Neural cell (in vitro differentiated cells): ENCODE data around the gene ITGBL1. TPM values are rescaled to one million over a fixed set of nuclear protein-coding genes. Genes with fewer than 3 reads are reported as not detected.

Experiments used
- H2AFZ ChIP-seq: fragments of 200-600, 300-800 bp; sonication (generic), shearing (Covaris generic); 2 replicates; pipeline ENCODE4 v1.6.0; 2014; ENCODE audit warnings: low read depth, mild to moderate bottlenecking, antibody characterized with exemption, low read length, moderate library complexity
- H3F3A ChIP-seq: fragments of 200-600 bp; shearing (Covaris generic); 2 replicates; pipeline ENCODE4 v1.6.1; 2016; ENCODE audit warnings: mild to moderate bottlenecking, moderate library complexity, mixed read lengths, antibody characterized with exemption, low read length; ENCODE audit not compliant: insufficient read depth, poor library complexity, severe bottlenecking
- H3K27ac ChIP-seq: fragments of 200-600, 300-800 bp; sonication (generic), shearing (Covaris generic); 2 replicates; pipeline ENCODE4 v1.5.1; 2014; ENCODE audit warnings: mild to moderate bottlenecking, low read length, moderate library complexity
- H3K27me3 ChIP-seq: fragments of 300-800, 200-600 bp; sonication (generic), shearing (Covaris generic); 2 replicates; pipeline ENCODE4 v1.6.0; 2014; ENCODE audit warnings: mild to moderate bottlenecking, low read depth, low read length, moderate library complexity; ENCODE audit not compliant: insufficient read depth
- H3K36me3 ChIP-seq: fragments of 300-800, 200-600 bp; sonication (generic), shearing (Covaris generic); 2 replicates; pipeline ENCODE4 v1.5.1; 2014; ENCODE audit warnings: mild to moderate bottlenecking, antibody characterized with exemption, low read length, moderate library complexity; ENCODE audit not compliant: insufficient read depth
- H3K4me2 ChIP-seq: fragments of 300-800, 200-600 bp; sonication (generic), shearing (Covaris generic); 2 replicates; pipeline ENCODE4 v1.6.0; 2014; ENCODE audit warnings: mild to moderate bottlenecking, low read length
- H3K4me3 ChIP-seq: fragments of 300-800, 200-600 bp; sonication (generic), shearing (Covaris generic); 2 replicates; pipeline ENCODE4 v1.5.1; 2014; ENCODE audit warnings: mild to moderate bottlenecking, low read length, moderate library complexity
- H3K79me2 ChIP-seq: fragments of 200-600 bp; shearing (Covaris generic); replicated peaks from 2 replicates; pipeline ENCODE4 v1.6.0; 2014; ENCODE audit warnings: mild to moderate bottlenecking, low read length, moderate library complexity; ENCODE audit not compliant: insufficient read depth
- H3K9ac ChIP-seq: fragments of 300-800, 200-600 bp; sonication (generic), shearing (Covaris generic); 2 replicates; pipeline ENCODE4 v1.6.1; 2016; ENCODE audit warnings: mild to moderate bottlenecking, low read length, mixed read lengths
- H3K9me2 ChIP-seq: fragments of 200-600 bp; shearing (Covaris generic); 2 replicates; pipeline ENCODE4 v1.6.1; 2016; ENCODE audit warnings: mild to moderate bottlenecking, low read length, mixed read lengths; ENCODE audit not compliant: insufficient read depth
- H3K9me3 ChIP-seq: fragments of 200-600, 300-800 bp; sonication (generic), shearing (Covaris generic); 2 replicates; pipeline ENCODE4 v1.6.1; 2016; ENCODE audit warnings: mild to moderate bottlenecking, mixed run types, low read length, moderate library complexity, mixed read lengths
- H4K20me1 ChIP-seq: fragments of 200-600 bp; shearing (Covaris generic); 2 replicates; pipeline ENCODE4 v1.6.1; 2016; ENCODE audit warnings: mild to moderate bottlenecking, mixed run types; ENCODE audit not compliant: insufficient read depth
- EP300 ChIP-seq: fragments of 450-650 bp; conservative IDR thresholded peaks from 2 replicates; pipeline ENCODE4 v1.6.1; 2014; ENCODE audit warnings: antibody characterized with exemption, mild to moderate bottlenecking, moderate library complexity; ENCODE audit not compliant: poor library complexity, severe bottlenecking
- EZH2 ChIP-seq: fragments of 200-600, 300-800 bp; shearing (Covaris generic), sonication (generic); IDR thresholded peaks from 2 replicates; pipeline ENCODE4 v1.6.1; 2014; ENCODE audit warnings: antibody characterized with exemption, low read length, borderline replicate concordance, mild to moderate bottlenecking; ENCODE audit not compliant: insufficient read depth, poor library complexity, severe bottlenecking
- MXI1 ChIP-seq: fragments of 450-650 bp; conservative IDR thresholded peaks from 2 replicates; pipeline ENCODE4 v1.6.1; 2014; ENCODE audit warnings: antibody characterized with exemption, mild to moderate bottlenecking; ENCODE audit not compliant: poor library complexity, severe bottlenecking
- POLR2AphosphoS5 ChIP-seq: IDR thresholded peaks from 2 replicates; pipeline ENCODE4 v1.6.1; 2012
- RAD21 ChIP-seq: fragments of 450-650 bp; conservative IDR thresholded peaks from 2 replicates; pipeline ENCODE4 v1.6.1; 2014; ENCODE audit warnings: antibody characterized with exemption, mild to moderate bottlenecking, moderate library complexity
- SMC3 ChIP-seq: fragments of 450-650 bp; conservative IDR thresholded peaks from 2 replicates; pipeline ENCODE4 v1.6.1; 2014; ENCODE audit warnings: antibody characterized with exemption, mild to moderate bottlenecking, moderate library complexity; ENCODE audit not compliant: poor library complexity
- TAF1 ChIP-seq: IDR thresholded peaks from 2 replicates; pipeline ENCODE4 v1.6.1; 2012; ENCODE audit warnings: low read depth
- polyA plus RNA-seq: library from polyadenylated mRNA; depleted of rRNA; stranded (reverse); fragments of >200 nt; gene quantifications from 2 replicates; pipeline ENCODE4 v1.2.3, GENCODE V29; 2014
- TF ChIP-seq, protein P1 (sequence below): fragments of 450-650 bp; IDR thresholded peaks from 2 replicates; pipeline ENCODE4 v1.5.1; 2014; ENCODE audit warnings: antibody characterized with exemption, mild to moderate bottlenecking, moderate library complexity; ENCODE audit not compliant: poor library complexity, severe bottlenecking
- TF ChIP-seq, protein P2 (sequence below): IDR thresholded peaks from 2 replicates; pipeline ENCODE4 v1.6.1; 2012; ENCODE audit warnings: borderline replicate concordance

ITGBL1 gene
- polyA plus RNA-seq, 1 donor from 2014 or later = 0.46 TPM

DNA sequence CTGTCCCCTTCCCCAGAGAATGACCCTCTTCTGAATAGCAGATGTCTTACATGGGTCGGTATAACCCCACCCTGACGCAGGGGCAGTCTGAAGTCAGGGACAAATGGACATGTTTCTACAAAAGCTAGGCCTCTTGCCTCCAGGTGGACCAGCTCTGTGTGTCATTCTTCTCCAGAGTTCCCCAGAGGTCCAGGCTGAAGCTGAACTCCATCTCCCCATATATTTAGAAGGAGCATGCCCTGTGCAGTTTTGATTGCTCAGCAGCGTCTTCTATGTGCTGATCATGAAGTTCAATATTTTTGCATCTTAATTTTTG is 27.4 kb upstream of the ITGBL1 start:
- H3K36me3 ChIP-seq = no peaks in the 10 kb centered on the region
- H3K9ac ChIP-seq = no peak overlapping the region
- H3K79me2 ChIP-seq = no peaks in the 10 kb centered on the region
- no peak overlapping the region for H2AFZ ChIP-seq
- no peaks in the 10 kb centered on the region for H3F3A ChIP-seq
- no peak overlapping the region for H3K4me3 ChIP-seq
- no peak overlapping the region for H3K4me2 ChIP-seq
- H4K20me1 ChIP-seq = no peaks in the 10 kb centered on the region
- H3K9me3 ChIP-seq = no peaks in the 10 kb centered on the region
- H3K27me3 ChIP-seq = no peaks in the 10 kb centered on the region
- TF ChIP-seq POLR2AphosphoS5 (no peak), RAD21 (no peak), EZH2 (no peak), SMC3 (no peak), EP300 (no peak), MXI1 (no peak), TAF1 (no peak)
- TF ChIP-seq, protein P1, sequence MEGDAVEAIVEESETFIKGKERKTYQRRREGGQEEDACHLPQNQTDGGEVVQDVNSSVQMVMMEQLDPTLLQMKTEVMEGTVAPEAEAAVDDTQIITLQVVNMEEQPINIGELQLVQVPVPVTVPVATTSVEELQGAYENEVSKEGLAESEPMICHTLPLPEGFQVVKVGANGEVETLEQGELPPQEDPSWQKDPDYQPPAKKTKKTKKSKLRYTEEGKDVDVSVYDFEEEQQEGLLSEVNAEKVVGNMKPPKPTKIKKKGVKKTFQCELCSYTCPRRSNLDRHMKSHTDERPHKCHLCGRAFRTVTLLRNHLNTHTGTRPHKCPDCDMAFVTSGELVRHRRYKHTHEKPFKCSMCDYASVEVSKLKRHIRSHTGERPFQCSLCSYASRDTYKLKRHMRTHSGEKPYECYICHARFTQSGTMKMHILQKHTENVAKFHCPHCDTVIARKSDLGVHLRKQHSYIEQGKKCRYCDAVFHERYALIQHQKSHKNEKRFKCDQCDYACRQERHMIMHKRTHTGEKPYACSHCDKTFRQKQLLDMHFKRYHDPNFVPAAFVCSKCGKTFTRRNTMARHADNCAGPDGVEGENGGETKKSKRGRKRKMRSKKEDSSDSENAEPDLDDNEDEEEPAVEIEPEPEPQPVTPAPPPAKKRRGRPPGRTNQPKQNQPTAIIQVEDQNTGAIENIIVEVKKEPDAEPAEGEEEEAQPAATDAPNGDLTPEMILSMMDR = no peak
- TF ChIP-seq, protein P2, sequence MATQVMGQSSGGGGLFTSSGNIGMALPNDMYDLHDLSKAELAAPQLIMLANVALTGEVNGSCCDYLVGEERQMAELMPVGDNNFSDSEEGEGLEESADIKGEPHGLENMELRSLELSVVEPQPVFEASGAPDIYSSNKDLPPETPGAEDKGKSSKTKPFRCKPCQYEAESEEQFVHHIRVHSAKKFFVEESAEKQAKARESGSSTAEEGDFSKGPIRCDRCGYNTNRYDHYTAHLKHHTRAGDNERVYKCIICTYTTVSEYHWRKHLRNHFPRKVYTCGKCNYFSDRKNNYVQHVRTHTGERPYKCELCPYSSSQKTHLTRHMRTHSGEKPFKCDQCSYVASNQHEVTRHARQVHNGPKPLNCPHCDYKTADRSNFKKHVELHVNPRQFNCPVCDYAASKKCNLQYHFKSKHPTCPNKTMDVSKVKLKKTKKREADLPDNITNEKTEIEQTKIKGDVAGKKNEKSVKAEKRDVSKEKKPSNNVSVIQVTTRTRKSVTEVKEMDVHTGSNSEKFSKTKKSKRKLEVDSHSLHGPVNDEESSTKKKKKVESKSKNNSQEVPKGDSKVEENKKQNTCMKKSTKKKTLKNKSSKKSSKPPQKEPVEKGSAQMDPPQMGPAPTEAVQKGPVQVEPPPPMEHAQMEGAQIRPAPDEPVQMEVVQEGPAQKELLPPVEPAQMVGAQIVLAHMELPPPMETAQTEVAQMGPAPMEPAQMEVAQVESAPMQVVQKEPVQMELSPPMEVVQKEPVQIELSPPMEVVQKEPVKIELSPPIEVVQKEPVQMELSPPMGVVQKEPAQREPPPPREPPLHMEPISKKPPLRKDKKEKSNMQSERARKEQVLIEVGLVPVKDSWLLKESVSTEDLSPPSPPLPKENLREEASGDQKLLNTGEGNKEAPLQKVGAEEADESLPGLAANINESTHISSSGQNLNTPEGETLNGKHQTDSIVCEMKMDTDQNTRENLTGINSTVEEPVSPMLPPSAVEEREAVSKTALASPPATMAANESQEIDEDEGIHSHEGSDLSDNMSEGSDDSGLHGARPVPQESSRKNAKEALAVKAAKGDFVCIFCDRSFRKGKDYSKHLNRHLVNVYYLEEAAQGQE = no peak
- H3K27ac ChIP-seq = no peak overlapping the region
- no peaks in the 10 kb centered on the region for H3K9me2 ChIP-seq

DNA sequence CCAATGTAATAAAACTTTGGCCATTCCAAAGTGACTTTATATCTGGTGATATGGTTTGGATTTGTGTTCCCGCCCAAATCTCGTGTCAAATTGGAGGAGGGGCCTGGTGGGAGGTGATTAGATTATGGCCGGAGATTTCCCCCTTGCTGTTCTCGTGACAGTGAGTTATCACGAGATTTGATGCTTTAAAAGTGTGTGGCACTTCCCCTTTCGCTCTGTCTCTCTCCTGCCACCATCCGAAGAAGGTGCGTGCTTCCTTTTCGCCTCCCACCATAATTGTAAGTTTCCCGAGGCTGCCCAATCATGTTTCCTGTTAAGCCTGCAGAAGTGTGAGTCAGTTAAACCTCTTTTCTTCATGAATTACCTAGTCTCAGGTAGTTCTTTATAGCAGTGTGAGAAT is 26.9 kb upstream of the ITGBL1 start:
- no peak overlapping the region for H3K9ac ChIP-seq
- no peaks in the 10 kb centered on the region for H3K36me3 ChIP-seq
- H3K9me2 ChIP-seq = no peaks in the 10 kb centered on the region
- no peaks in the 10 kb centered on the region for H4K20me1 ChIP-seq
- H3K27ac ChIP-seq = no peak overlapping the region
- no peaks in the 10 kb centered on the region for H3K79me2 ChIP-seq
- no peaks in the 10 kb centered on the region for H3K9me3 ChIP-seq
- H2AFZ ChIP-seq = no peak overlapping the region
- H3K4me3 ChIP-seq = no peak overlapping the region
- H3F3A ChIP-seq = no peaks in the 10 kb centered on the region
- H3K4me2 ChIP-seq = no peak overlapping the region
- TF ChIP-seq SMC3 (no peak), TAF1 (no peak), MXI1 (no peak), EZH2 (no peak), RAD21 (no peak), POLR2AphosphoS5 (no peak)
- TF ChIP-seq, protein P2 = no peak
- TF ChIP-seq, protein P1 = no peak
- H3K27me3 ChIP-seq = no peaks in the 10 kb centered on the region
